ENCODE data around the gene RNASEH2B. TPM values are rescaled to one million over a fixed set of nuclear protein-coding genes. Genes with fewer than 3 reads are reported as not detected.

The RNASEH2B gene
- total and polyA plus RNA-seq, 2 donors (not counting 1 experiment from before 2014, with no cell fraction given) = 64.0 to 151 TPM

DNA sequence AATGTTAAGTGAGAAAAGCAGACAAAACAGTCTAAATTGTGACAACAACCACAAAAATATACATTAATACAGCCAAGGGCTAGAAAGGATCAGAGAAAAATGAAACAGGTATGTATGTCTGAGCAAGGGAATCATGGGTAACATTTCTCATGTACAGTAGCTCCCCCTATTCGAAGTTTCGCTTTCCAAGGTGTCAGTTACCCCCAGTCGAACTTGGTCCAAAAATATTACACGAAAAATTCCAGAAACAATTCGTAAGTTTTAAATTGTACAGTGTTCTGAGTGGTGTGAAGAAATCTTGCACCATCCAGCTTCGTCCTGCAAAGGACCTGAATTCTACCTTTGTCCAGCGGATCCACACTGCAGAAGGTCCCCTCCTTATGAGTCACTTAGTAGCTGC lies 1.8 kb upstream of the RNASEH2B start:
- Histone ChIP-seq H3K9ac (ENCODE audit: low read length) (no peak overlapping the region), H3K9me3 (ENCODE audit: control extremely low read depth in 1 of 3, control insufficient read depth in 2 of 3, insufficient read depth in 1 of 3, low read length in 2 of 3) (no peaks in the 10 kb centered on the region), H3K4me2 (replicated peaks; ENCODE audit: low read depth, low read length, poor library complexity, severe bottlenecking) (no peak overlapping the region), H3K36me3 (replicated peaks in 1 of 2; ENCODE audit: control extremely low read depth in 1 of 2, control insufficient read depth in 1 of 2, extremely low read depth in 1 of 2, insufficient read depth in 2 of 2, low read length in 1 of 2) (no peaks in the 10 kb centered on the region), H4K20me1 (ENCODE audit: control insufficient read depth, insufficient read depth, low read length, poor library complexity, severe bottlenecking) (no peaks in the 10 kb centered on the region), H2AFZ (ENCODE audit: insufficient read depth, low read depth, low read length, poor library complexity, severe bottlenecking) (peak overlapping the region; percentile 50), H3K4me3 (ENCODE audit: control extremely low read depth in 1 of 5, extremely low read depth in 1 of 5, insufficient read depth in 1 of 5, low read depth in 2 of 5, low read length in 4 of 5) (no peak overlapping the region), H3K79me2 (ENCODE audit: control insufficient read depth, insufficient read depth, low read length) (peaks cover 30% of the 10 kb centered on the region), H3K4me1 (ENCODE audit: control insufficient read depth in 2 of 2, insufficient read depth in 2 of 2, low read length in 2 of 2) (peaks cover 30 to 34% of the 10 kb centered on the region in 2 donors), H3K27ac (ENCODE audit: low read length in 2 of 2) (peak overlapping the region in 1 of 2 donors; percentile 69), H3K27me3 (replicated peaks in 1 of 4; ENCODE audit: control extremely low read depth in 1 of 4, control insufficient read depth in 3 of 4, insufficient read depth in 4 of 4, low read length in 3 of 4) (no peaks in the 10 kb centered on the region)
- intact Hi-C loops (cut with micrococcal nuclease) = no loop called here
- ATAC-seq (ENCODE audit: low read depth) (no peak), DNase-seq (no peak)
- Mint-ChIP-seq H3K4me3 (no peak overlapping the region), H3K9me3 (ENCODE audit: insufficient read depth) (no peaks in the 10 kb centered on the region), H3K27me3 (no peaks in the 10 kb centered on the region), H3K4me1 (peaks cover 34% of the 10 kb centered on the region), H3K27ac (peak overlapping the region; percentile 23)
- TF ChIP-seq, protein P1, sequence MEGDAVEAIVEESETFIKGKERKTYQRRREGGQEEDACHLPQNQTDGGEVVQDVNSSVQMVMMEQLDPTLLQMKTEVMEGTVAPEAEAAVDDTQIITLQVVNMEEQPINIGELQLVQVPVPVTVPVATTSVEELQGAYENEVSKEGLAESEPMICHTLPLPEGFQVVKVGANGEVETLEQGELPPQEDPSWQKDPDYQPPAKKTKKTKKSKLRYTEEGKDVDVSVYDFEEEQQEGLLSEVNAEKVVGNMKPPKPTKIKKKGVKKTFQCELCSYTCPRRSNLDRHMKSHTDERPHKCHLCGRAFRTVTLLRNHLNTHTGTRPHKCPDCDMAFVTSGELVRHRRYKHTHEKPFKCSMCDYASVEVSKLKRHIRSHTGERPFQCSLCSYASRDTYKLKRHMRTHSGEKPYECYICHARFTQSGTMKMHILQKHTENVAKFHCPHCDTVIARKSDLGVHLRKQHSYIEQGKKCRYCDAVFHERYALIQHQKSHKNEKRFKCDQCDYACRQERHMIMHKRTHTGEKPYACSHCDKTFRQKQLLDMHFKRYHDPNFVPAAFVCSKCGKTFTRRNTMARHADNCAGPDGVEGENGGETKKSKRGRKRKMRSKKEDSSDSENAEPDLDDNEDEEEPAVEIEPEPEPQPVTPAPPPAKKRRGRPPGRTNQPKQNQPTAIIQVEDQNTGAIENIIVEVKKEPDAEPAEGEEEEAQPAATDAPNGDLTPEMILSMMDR (IDR thresholded peaks at IDR 0.05) = no peak
- no peak for TF ChIP-seq EZH2 (IDR thresholded peaks at IDR 0.05; ENCODE audit: borderline replicate concordance, insufficient read depth, low read depth, low read length, poor library complexity, severe bottlenecking)
- POLR2A ChIA-PET = interaction anchor here (0.8 to 3.7 kb wide), 2 partner anchors 12 to 16 kb away, joined by 3 to 28 read pairs; no protein-coding TSS in a partner anchor
- 40% methylated on average over 1 of the region's 7 CpGs for WGBS (ENCODE audit: insufficient coverage)
- CTCF ChIA-PET = interaction anchor here (0.7 to 3.2 kb wide), 5 partner anchors 9 to 932 kb away, joined by 3 to 21 read pairs (median 4); no protein-coding TSS in a partner anchor

DNA sequence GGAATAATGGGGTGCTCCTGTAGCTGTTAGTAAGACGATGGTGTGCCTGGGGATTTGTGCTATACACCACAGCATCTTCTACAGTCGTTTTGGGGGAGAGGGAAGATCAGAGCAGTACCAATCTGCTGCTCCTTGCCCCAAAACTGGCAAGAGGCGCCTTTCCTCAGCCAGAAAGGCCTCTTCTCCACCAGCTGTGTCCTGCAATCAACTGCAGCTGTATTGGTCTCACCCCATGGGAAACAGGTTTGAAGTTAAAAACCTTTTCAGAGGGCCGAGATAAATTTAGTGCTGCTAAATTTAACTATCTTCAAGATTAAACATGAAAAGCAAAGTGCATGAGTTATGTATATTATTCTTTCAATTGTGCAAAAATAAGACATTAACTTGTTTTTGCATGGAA lies 1.2 kb upstream of the RNASEH2B start:
- Histone ChIP-seq H3K9ac (ENCODE audit: low read length) (no peak overlapping the region), H3K4me3 (ENCODE audit: control extremely low read depth in 1 of 5, extremely low read depth in 1 of 5, insufficient read depth in 1 of 5, low read depth in 2 of 5, low read length in 4 of 5) (no peak overlapping the region), H3K4me1 (ENCODE audit: control insufficient read depth in 2 of 2, insufficient read depth in 2 of 2, low read length in 2 of 2) (peaks cover 30 to 34% of the 10 kb centered on the region in 2 donors), H3K36me3 (replicated peaks in 1 of 2; ENCODE audit: control extremely low read depth in 1 of 2, control insufficient read depth in 1 of 2, extremely low read depth in 1 of 2, insufficient read depth in 2 of 2, low read length in 1 of 2) (no peaks in the 10 kb centered on the region), H3K27ac (ENCODE audit: low read length in 2 of 2) (peak overlapping the region in 1 of 2 donors; percentile 69), H4K20me1 (ENCODE audit: control insufficient read depth, insufficient read depth, low read length, poor library complexity, severe bottlenecking) (no peaks in the 10 kb centered on the region), H2AFZ (ENCODE audit: insufficient read depth, low read depth, low read length, poor library complexity, severe bottlenecking) (peak overlapping the region; percentile 50), H3K79me2 (ENCODE audit: control insufficient read depth, insufficient read depth, low read length) (peaks cover 36% of the 10 kb centered on the region), H3K27me3 (replicated peaks in 1 of 4; ENCODE audit: control extremely low read depth in 1 of 4, control insufficient read depth in 3 of 4, insufficient read depth in 4 of 4, low read length in 3 of 4) (no peaks in the 10 kb centered on the region), H3K9me3 (ENCODE audit: control extremely low read depth in 1 of 3, control insufficient read depth in 2 of 3, insufficient read depth in 1 of 3, low read length in 2 of 3) (no peaks in the 10 kb centered on the region), H3K4me2 (replicated peaks; ENCODE audit: low read depth, low read length, poor library complexity, severe bottlenecking) (peak overlapping the region; percentile 34)
- peak overlapping the region; percentile 69 for H3K27ac Mint-ChIP-seq
- ATAC-seq (ENCODE audit: low read depth) = no peak
- DNase-seq = no peak
- no CpG with 5 or more reads among the region's 4 CpGs for WGBS (ENCODE audit: insufficient coverage)
- POLR2A ChIA-PET = interaction anchor here (0.6 to 3.7 kb wide), 5 partner anchors 8 to 827 kb away, joined by 3 to 28 read pairs (median 5); no protein-coding TSS in a partner anchor
- no peaks in the 10 kb centered on the region for H3K27me3 Mint-ChIP-seq
- intact Hi-C loops (cut with micrococcal nuclease) = no loop called here
- CTCF ChIA-PET = interaction anchor here (0.7 to 3.2 kb wide), 5 partner anchors 10 to 972 kb away, joined by 3 to 21 read pairs (median 5); partner anchors contain the start of gene SPRYD7
- TF ChIP-seq, protein P1 (IDR thresholded peaks at IDR 0.05) = no peak
- TF ChIP-seq EZH2 (IDR thresholded peaks at IDR 0.05; ENCODE audit: borderline replicate concordance, insufficient read depth, low read depth, low read length, poor library complexity, severe bottlenecking) = no peak
- H3K4me3 Mint-ChIP-seq = peak overlapping the region; percentile 75
- no peaks in the 10 kb centered on the region for H3K9me3 Mint-ChIP-seq (ENCODE audit: insufficient read depth)
- H3K4me1 Mint-ChIP-seq = peaks cover 36% of the 10 kb centered on the region
